ENCODE data around the gene ASAH2B.
A peak's percentile ranks its signal among the peaks of the same experiment; 100 is the strongest.
"Not testable (repeated sequence)": the region's sequence is repeated elsewhere in the genome, so short reads cannot be mapped to it uniquely, and the experiment has no call there.

ASAH2B gene

GRCh38 chr10:50739618-50740292, at the start of gene ASAH2B:
Gene ASAH2B (plus strand): TSS chr10:50739936. CDS start chr10:50745131, 5,195 bp downstream.
- ChIA-PET CTCF (no interaction called here), POLR2A (no interaction called here)
- TF ChIP-seq CTCF (IDR thresholded peaks at IDR 0.05; ENCODE audit: control extremely low read depth, extremely low read depth, low read depth, missing control alignments): no peak
- peak; percentile 65 for DNase-seq (ENCODE audit: extremely low spot score)

GRCh38 chr10:50697819-50698218, 41.9 kb upstream of the ASAH2B start:
- POLR2A ChIA-PET; DNase-seq (ENCODE audit: extremely low spot score); CTCF ChIA-PET: not testable (repeated sequence)

GRCh38 chr10:50701947-50702346, 37.8 kb upstream of the ASAH2B start:
- DNase-seq (ENCODE audit: extremely low spot score): not testable (repeated sequence)

GRCh38 chr10:50702997-50703396, 36.7 kb upstream of the ASAH2B start:
- DNase-seq (ENCODE audit: extremely low spot score); POLR2A ChIA-PET; CTCF ChIA-PET: not testable (repeated sequence)

More at GRCh38 chr10:50701947-50702346, 37.8 kb upstream of the ASAH2B start:
- CTCF ChIA-PET, POLR2A ChIA-PET: not testable (repeated sequence)

- DNase-seq (ENCODE audit: extremely low spot score); CTCF ChIA-PET; POLR2A ChIA-PET: not testable (repeated sequence)
These were observed 35.2 kb upstream of the ASAH2B start for GRCh38 chr10:50704436-50705079.

GRCh38 chr10:50706006-50706405, 33.7 kb upstream of the ASAH2B start:
- DNase-seq (ENCODE audit: extremely low spot score); POLR2A ChIA-PET; CTCF ChIA-PET: not testable (repeated sequence)

- CTCF ChIA-PET; DNase-seq (ENCODE audit: extremely low spot score); POLR2A ChIA-PET: not testable (repeated sequence)
These were observed 29.5 kb upstream of the ASAH2B start for GRCh38 chr10:50710241-50710640.

GRCh38 chr10:50723812-50724211, 15.9 kb upstream of the ASAH2B start:
- DNase-seq (ENCODE audit: extremely low spot score); CTCF ChIA-PET; POLR2A ChIA-PET: not testable (repeated sequence)

GRCh38 chr10:50728112-50728511, 11.6 kb upstream of the ASAH2B start:
- DNase-seq (ENCODE audit: extremely low spot score); POLR2A ChIA-PET; CTCF ChIA-PET: not testable (repeated sequence)

- POLR2A ChIA-PET, CTCF ChIA-PET: not testable (repeated sequence)
These were observed 634 bp upstream of the ASAH2B start for GRCh38 chr10:50738987-50739617.

GRCh38 chr10:50740293-50740648, 535 bp downstream of the ASAH2B start:
- CTCF ChIA-PET: no interaction called here
- POLR2A ChIA-PET: no interaction called here
- TF ChIP-seq CTCF (IDR thresholded peaks at IDR 0.05; ENCODE audit: control extremely low read depth, extremely low read depth, low read depth, missing control alignments): no peak
- peak; percentile 5 for DNase-seq (ENCODE audit: extremely low spot score)

More at GRCh38 chr10:50738987-50739617, 634 bp upstream of the ASAH2B start:
- DNase-seq (ENCODE audit: extremely low spot score): not testable (repeated sequence)

- DNase-seq (ENCODE audit: extremely low spot score); POLR2A ChIA-PET; CTCF ChIA-PET: not testable (repeated sequence)
These were observed 3.1 kb downstream of the ASAH2B start for GRCh38 chr10:50742820-50743219.

- CTCF ChIA-PET; POLR2A ChIA-PET; DNase-seq (ENCODE audit: extremely low spot score): not testable (repeated sequence)
These were observed 27.2 kb downstream of the ASAH2B start for GRCh38 chr10:50766774-50767513.

- DNase-seq (ENCODE audit: extremely low spot score); POLR2A ChIA-PET; CTCF ChIA-PET: not testable (repeated sequence)
These were observed 32.3 kb downstream of the ASAH2B start for GRCh38 chr10:50772042-50772441.

GRCh38 chr10:50774868-50775267, 35.1 kb downstream of the ASAH2B start:
- CTCF ChIA-PET; POLR2A ChIA-PET; DNase-seq (ENCODE audit: extremely low spot score): not testable (repeated sequence)

- DNase-seq (ENCODE audit: extremely low spot score); POLR2A ChIA-PET; CTCF ChIA-PET: not testable (repeated sequence)
These were observed 40.3 kb downstream of the ASAH2B start for GRCh38 chr10:50780036-50780435.

Data from GM10248 (cell line).